ENCODE data around the gene HOOK2. TPM values are rescaled to one million over a fixed set of nuclear protein-coding genes. Genes with fewer than 3 reads are reported as not detected.

HOOK2 gene
- total and polyA plus RNA-seq, 9 of the 15 experiments (the other 6 are each of a cell fraction or from before 2014, with no cell fraction given): 1.3 to 17.2 (median 9.9) TPM

DNA sequence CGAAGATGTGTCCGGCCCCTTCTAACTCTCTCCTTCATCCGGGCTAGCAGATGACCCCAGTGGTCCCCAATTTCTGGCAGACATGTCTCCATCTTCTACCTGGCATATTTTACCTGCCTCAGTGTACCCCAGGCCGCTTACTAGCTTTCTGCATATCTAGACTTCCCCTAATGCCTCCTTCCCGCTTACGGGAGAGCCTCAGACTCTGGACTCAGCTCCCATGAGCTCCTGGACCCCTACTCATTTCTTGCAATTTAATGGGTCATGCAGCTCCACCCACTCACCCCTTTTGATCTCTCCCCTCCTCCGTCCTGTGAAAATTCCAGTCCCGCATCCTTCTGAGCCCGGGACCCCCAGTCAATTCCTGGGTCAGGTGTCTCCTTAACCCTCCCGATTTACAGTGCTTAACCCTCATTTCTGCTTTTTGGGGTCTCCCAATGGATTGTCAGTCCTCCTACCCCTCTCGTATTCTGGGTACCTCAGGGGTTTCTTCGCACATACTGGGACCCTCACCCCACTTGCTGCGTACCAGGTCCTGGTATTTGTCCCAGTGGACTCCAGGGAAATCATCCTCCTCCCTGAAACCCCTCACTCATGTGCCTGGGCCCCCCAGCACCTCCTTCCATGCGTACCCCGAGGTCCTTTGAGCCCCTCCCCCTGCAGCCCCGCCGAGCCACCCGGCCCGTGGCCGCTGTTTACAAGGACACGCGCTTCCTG, 15.4 kb upstream of the HOOK2 start (continued):
- TF ChIP-seq, protein P1, sequence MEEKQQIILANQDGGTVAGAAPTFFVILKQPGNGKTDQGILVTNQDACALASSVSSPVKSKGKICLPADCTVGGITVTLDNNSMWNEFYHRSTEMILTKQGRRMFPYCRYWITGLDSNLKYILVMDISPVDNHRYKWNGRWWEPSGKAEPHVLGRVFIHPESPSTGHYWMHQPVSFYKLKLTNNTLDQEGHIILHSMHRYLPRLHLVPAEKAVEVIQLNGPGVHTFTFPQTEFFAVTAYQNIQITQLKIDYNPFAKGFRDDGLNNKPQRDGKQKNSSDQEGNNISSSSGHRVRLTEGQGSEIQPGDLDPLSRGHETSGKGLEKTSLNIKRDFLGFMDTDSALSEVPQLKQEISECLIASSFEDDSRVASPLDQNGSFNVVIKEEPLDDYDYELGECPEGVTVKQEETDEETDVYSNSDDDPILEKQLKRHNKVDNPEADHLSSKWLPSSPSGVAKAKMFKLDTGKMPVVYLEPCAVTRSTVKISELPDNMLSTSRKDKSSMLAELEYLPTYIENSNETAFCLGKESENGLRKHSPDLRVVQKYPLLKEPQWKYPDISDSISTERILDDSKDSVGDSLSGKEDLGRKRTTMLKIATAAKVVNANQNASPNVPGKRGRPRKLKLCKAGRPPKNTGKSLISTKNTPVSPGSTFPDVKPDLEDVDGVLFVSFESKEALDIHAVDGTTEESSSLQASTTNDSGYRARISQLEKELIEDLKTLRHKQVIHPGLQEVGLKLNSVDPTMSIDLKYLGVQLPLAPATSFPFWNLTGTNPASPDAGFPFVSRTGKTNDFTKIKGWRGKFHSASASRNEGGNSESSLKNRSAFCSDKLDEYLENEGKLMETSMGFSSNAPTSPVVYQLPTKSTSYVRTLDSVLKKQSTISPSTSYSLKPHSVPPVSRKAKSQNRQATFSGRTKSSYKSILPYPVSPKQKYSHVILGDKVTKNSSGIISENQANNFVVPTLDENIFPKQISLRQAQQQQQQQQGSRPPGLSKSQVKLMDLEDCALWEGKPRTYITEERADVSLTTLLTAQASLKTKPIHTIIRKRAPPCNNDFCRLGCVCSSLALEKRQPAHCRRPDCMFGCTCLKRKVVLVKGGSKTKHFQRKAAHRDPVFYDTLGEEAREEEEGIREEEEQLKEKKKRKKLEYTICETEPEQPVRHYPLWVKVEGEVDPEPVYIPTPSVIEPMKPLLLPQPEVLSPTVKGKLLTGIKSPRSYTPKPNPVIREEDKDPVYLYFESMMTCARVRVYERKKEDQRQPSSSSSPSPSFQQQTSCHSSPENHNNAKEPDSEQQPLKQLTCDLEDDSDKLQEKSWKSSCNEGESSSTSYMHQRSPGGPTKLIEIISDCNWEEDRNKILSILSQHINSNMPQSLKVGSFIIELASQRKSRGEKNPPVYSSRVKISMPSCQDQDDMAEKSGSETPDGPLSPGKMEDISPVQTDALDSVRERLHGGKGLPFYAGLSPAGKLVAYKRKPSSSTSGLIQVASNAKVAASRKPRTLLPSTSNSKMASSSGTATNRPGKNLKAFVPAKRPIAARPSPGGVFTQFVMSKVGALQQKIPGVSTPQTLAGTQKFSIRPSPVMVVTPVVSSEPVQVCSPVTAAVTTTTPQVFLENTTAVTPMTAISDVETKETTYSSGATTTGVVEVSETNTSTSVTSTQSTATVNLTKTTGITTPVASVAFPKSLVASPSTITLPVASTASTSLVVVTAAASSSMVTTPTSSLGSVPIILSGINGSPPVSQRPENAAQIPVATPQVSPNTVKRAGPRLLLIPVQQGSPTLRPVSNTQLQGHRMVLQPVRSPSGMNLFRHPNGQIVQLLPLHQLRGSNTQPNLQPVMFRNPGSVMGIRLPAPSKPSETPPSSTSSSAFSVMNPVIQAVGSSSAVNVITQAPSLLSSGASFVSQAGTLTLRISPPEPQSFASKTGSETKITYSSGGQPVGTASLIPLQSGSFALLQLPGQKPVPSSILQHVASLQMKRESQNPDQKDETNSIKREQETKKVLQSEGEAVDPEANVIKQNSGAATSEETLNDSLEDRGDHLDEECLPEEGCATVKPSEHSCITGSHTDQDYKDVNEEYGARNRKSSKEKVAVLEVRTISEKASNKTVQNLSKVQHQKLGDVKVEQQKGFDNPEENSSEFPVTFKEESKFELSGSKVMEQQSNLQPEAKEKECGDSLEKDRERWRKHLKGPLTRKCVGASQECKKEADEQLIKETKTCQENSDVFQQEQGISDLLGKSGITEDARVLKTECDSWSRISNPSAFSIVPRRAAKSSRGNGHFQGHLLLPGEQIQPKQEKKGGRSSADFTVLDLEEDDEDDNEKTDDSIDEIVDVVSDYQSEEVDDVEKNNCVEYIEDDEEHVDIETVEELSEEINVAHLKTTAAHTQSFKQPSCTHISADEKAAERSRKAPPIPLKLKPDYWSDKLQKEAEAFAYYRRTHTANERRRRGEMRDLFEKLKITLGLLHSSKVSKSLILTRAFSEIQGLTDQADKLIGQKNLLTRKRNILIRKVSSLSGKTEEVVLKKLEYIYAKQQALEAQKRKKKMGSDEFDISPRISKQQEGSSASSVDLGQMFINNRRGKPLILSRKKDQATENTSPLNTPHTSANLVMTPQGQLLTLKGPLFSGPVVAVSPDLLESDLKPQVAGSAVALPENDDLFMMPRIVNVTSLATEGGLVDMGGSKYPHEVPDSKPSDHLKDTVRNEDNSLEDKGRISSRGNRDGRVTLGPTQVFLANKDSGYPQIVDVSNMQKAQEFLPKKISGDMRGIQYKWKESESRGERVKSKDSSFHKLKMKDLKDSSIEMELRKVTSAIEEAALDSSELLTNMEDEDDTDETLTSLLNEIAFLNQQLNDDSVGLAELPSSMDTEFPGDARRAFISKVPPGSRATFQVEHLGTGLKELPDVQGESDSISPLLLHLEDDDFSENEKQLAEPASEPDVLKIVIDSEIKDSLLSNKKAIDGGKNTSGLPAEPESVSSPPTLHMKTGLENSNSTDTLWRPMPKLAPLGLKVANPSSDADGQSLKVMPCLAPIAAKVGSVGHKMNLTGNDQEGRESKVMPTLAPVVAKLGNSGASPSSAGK (IDR thresholded peaks at IDR 0.05): peak; percentile 8; the same call in 1 of the 2 replicates
- TF ChIP-seq DIDO1 (tag; IDR thresholded peaks at IDR 0.05; ENCODE audit: low read depth) (no peak), ZNF239 (CRISPR knock-in tag; IDR thresholded peaks at IDR 0.05) (no peak), POLR2AphosphoS5 (IDR thresholded peaks at IDR 0.05; ENCODE audit: control insufficient read depth, insufficient read depth, low read depth, low read length) (no peak), ZNF175 (CRISPR knock-in tag; IDR thresholded peaks at IDR 0.05; ENCODE audit: low read depth) (0 out of 2 replicates have a peak, but pooled peaks have one; percentile 38), ZNF695 (CRISPR knock-in tag; IDR thresholded peaks at IDR 0.05) (no peak), CREB1 (IDR thresholded peaks at IDR 0.05) (no peak), CREB1 (CRISPR knock-in tag; IDR thresholded peaks at IDR 0.05) (no peak), ZNF766 (CRISPR knock-in tag; conservative IDR thresholded peaks at IDR 0.05) (0 out of 2 replicates have a peak, but pooled peaks have one; percentile 30), ZFP30 (CRISPR knock-in tag; IDR thresholded peaks at IDR 0.05; ENCODE audit: borderline replicate concordance) (no peak), ELF2 (CRISPR knock-in tag; IDR thresholded peaks at IDR 0.05) (no peak), NFATC3 (IDR thresholded peaks at IDR 0.05) (no peak), ZNF282 (CRISPR knock-in tag; IDR thresholded peaks at IDR 0.05) (no peak)
- TF ChIP-seq, protein P2, sequence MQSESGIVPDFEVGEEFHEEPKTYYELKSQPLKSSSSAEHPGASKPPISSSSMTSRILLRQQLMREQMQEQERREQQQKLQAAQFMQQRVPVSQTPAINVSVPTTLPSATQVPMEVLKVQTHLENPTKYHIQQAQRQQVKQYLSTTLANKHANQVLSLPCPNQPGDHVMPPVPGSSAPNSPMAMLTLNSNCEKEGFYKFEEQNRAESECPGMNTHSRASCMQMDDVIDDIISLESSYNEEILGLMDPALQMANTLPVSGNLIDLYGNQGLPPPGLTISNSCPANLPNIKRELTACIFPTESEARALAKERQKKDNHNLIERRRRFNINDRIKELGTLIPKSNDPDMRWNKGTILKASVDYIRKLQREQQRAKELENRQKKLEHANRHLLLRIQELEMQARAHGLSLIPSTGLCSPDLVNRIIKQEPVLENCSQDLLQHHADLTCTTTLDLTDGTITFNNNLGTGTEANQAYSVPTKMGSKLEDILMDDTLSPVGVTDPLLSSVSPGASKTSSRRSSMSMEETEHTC (IDR thresholded peaks at IDR 0.05): no peak; the same call in 1 of the 2 replicates
